ENCODE data around the gene CBARP. TPM values are rescaled to one million over a fixed set of nuclear protein-coding genes. Genes with fewer than 3 reads are reported as not detected.

CBARP gene
- total RNA-seq, 1 experiment from 2014 or later = 1.9 TPM

DNA sequence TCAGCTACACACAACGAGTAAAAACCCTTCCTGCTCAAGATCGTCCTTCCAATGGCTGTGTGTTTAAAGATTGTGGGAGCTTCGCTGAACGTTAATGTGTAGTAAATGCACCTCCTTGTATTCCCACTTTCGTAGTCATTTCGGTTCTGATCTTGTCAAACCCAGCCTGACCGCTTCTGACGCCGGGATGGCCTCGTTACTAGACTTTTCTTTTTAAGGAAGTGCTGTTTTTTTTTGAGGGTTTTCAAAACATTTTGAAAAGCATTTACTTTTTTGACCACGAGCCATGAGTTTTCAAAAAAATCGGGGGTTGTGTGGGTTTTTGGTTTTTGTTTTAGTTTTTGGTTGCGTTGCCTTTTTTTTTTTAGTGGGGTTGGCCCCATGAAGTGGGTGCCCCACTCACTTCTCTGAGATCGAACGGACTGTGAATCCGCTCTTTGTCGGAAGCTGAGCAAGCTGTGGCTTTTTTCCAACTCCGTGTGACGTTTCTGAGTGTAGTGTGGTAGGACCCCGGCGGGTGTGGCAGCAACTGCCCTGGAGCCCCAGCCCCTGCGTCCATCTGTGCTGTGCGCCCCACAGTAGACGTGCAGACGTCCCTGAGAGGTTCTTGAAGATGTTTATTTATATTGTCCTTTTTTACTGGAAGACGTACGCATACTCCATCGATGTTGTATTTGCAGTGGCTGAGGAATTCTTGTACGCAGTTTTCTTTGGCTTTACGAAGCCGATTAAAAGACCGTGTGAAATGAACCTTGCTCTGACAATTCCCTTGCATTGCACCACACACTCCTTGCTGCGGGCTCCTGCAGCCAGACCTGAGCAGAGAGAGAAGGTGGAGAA, 34.8 kb upstream of the CBARP start:
- Histone ChIP-seq H3F3A (ENCODE audit: insufficient read depth, low read depth) (peaks cover 44% of the 10 kb centered on the region), H2AFZ (no peak overlapping the region), H3K27me3 (ENCODE audit: insufficient read depth, low read depth) (no peaks in the 10 kb centered on the region), H3K9me2 (ENCODE audit: insufficient read depth) (no peaks in the 10 kb centered on the region), H3K4me2 (peak overlapping the region; percentile 89), H3K36me3 (ENCODE audit: low read depth) (peaks cover 11% of the 10 kb centered on the region; the same call in 1 of the 2 replicates), H3K4me3 (no peak overlapping the region), H3K27ac (no peak overlapping the region), H3K9me3 (ENCODE audit: insufficient read depth, low read depth) (no peaks in the 10 kb centered on the region), H3K4me1 (replicated peaks; ENCODE audit: insufficient read depth) (peaks cover 32% of the 10 kb centered on the region), H3K79me2 (ENCODE audit: low read depth) (peaks cover 64% of the 10 kb centered on the region), H4K20me1 (ENCODE audit: insufficient read depth) (peaks cover 12% of the 10 kb centered on the region)
- CTCF ChIA-PET = interaction anchor here (0.6 kb wide), 1 partner anchor 88 kb away, joined by 3 read pairs; no protein-coding TSS in a partner anchor
- BruUV-seq (replicated peaks) = no TSS peak
- POLR2A ChIA-PET (ENCODE audit: unreplicated experiment) = no interaction called here
- no peak for DNase-seq
- TF ChIP-seq EZH2 (IDR thresholded peaks at IDR 0.05; ENCODE audit: low read depth) = no peak
- TF ChIP-seq, protein P1, sequence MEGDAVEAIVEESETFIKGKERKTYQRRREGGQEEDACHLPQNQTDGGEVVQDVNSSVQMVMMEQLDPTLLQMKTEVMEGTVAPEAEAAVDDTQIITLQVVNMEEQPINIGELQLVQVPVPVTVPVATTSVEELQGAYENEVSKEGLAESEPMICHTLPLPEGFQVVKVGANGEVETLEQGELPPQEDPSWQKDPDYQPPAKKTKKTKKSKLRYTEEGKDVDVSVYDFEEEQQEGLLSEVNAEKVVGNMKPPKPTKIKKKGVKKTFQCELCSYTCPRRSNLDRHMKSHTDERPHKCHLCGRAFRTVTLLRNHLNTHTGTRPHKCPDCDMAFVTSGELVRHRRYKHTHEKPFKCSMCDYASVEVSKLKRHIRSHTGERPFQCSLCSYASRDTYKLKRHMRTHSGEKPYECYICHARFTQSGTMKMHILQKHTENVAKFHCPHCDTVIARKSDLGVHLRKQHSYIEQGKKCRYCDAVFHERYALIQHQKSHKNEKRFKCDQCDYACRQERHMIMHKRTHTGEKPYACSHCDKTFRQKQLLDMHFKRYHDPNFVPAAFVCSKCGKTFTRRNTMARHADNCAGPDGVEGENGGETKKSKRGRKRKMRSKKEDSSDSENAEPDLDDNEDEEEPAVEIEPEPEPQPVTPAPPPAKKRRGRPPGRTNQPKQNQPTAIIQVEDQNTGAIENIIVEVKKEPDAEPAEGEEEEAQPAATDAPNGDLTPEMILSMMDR (conservative IDR thresholded peaks at IDR 0.05) = no peak
- intact Hi-C loops (cut with micrococcal nuclease; ENCODE audit: unreplicated experiment) = no loop called here

DNA sequence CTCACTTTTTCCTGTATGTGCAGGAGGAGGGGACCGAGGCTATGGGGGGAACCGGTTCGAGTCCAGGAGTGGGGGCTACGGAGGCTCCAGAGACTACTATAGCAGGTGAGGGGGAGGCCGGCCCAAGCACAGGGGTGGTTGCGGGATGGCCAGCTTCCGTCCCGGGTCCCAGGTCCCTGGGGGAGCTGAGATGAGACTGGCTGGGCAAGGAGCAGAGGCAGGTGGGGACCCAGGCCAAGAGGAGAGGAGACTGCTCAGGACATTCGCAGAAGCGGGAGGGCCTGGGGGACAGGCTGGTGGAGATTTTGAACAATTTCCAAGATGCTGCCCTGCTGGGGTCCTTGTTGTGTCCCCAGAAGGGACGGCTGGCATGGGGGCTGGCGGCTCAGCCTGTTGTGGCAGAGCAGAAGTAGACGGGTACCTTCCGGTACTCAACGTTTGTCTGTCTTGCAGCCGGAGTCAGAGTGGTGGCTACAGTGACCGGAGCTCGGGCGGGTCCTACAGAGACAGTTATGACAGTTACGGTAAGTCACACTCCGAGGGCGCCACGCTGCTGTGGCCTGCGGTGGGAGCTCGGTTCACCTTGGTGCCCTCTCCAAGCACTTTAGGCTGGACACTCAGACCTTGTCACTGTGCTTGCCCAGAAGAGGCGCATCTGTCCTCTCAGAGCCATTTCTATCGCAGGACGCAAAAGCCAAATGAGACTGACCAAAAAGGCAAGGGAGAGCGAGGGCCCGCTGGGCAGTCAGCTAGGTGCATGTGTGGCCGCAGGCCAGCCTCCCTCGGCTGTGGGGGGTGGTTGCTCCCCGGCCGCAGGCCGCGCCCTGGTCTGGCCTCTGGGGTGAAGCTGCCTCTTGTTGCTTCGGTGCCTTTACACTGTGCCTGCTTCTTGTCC, 34.0 kb upstream of the CBARP start:
- Histone ChIP-seq H3F3A (ENCODE audit: insufficient read depth, low read depth) (peaks cover 44% of the 10 kb centered on the region), H3K9me2 (ENCODE audit: insufficient read depth) (no peaks in the 10 kb centered on the region), H3K9me3 (ENCODE audit: insufficient read depth, low read depth) (no peaks in the 10 kb centered on the region), H3K4me2 (peak overlapping the region; percentile 84; the same call in 1 of the 2 replicates), H3K79me2 (ENCODE audit: low read depth) (peaks cover 60% of the 10 kb centered on the region), H3K27me3 (ENCODE audit: insufficient read depth, low read depth) (no peaks in the 10 kb centered on the region), H3K4me3 (no peak overlapping the region), H4K20me1 (ENCODE audit: insufficient read depth) (peaks cover 12% of the 10 kb centered on the region), H3K4me1 (replicated peaks; ENCODE audit: insufficient read depth) (peaks cover 37% of the 10 kb centered on the region), H3K27ac (no peak overlapping the region), H2AFZ (no peak overlapping the region), H3K36me3 (ENCODE audit: low read depth) (peaks cover 11% of the 10 kb centered on the region; the same call in 1 of the 2 replicates)
- ChIA-PET CTCF (no interaction called here), POLR2A (ENCODE audit: unreplicated experiment) (no interaction called here)
- TF ChIP-seq, protein P1 (conservative IDR thresholded peaks at IDR 0.05) = no peak
- TF ChIP-seq EZH2 (IDR thresholded peaks at IDR 0.05; ENCODE audit: low read depth) = no peak
- no peak for DNase-seq
- BruUV-seq (replicated peaks) = no TSS peak
- intact Hi-C loops (cut with micrococcal nuclease; ENCODE audit: unreplicated experiment) = no loop called here

DNA sequence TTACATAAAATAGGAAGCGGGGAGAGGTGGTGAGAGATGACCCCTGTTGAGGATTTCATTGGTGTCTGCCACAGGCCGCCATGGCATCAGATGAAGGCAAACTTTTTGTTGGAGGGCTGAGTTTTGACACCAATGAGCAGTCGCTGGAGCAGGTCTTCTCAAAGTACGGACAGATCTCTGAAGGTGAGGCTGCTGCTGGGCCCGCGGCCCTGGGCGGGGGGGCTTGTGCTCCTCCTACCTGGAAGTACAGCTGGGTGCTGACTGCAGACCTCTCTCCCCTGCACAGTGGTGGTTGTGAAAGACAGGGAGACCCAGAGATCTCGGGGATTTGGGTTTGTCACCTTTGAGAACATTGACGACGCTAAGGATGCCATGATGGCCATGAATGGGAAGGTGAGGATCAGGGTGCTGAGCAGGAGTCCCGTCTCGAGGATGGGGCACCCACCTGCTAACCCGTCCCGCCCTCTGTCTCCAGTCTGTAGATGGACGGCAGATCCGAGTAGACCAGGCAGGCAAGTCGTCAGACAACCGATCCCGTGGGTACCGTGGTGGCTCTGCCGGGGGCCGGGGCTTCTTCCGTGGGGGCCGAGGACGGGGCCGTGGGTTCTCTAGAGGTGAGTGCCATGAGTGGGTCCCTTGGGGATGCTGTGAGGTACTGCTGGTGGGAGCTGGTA, 33.2 kb upstream of the CBARP start:
- intact Hi-C loops (cut with micrococcal nuclease; ENCODE audit: unreplicated experiment) = no loop called here
- Histone ChIP-seq H3K9me2 (ENCODE audit: insufficient read depth) (no peaks in the 10 kb centered on the region), H3K79me2 (ENCODE audit: low read depth) (peaks cover 52% of the 10 kb centered on the region), H3K4me1 (replicated peaks; ENCODE audit: insufficient read depth) (peaks cover 39% of the 10 kb centered on the region), H4K20me1 (ENCODE audit: insufficient read depth) (peaks cover 12% of the 10 kb centered on the region), H3F3A (ENCODE audit: insufficient read depth, low read depth) (peaks cover 47% of the 10 kb centered on the region), H3K27me3 (ENCODE audit: insufficient read depth, low read depth) (no peaks in the 10 kb centered on the region), H3K36me3 (ENCODE audit: low read depth) (peaks cover 11% of the 10 kb centered on the region; the same call in 1 of the 2 replicates), H2AFZ (no peak overlapping the region), H3K4me3 (peak overlapping the region; percentile 67), H3K9me3 (ENCODE audit: insufficient read depth, low read depth) (no peaks in the 10 kb centered on the region), H3K27ac (peak overlapping the region; percentile 82), H3K4me2 (peak overlapping the region; percentile 84)
- BruUV-seq (replicated peaks) = no TSS peak
- CTCF ChIA-PET = no interaction called here
- POLR2A ChIA-PET (ENCODE audit: unreplicated experiment) = no interaction called here
- TF ChIP-seq, protein P1 (conservative IDR thresholded peaks at IDR 0.05) = no peak
- TF ChIP-seq EZH2 (IDR thresholded peaks at IDR 0.05; ENCODE audit: low read depth) = no peak
- no peak for DNase-seq

Data from PC-9 (cell line).